Effector memory CD8-positive, alpha-beta T cell (primary cell): ENCODE data around the gene EVI5L.

Experiments
- ATAC-seq: fragments of 150-1000 bp; cut with Tn5 transposase; replicated peaks from 2 replicates; pipeline ENCODE4 v1.10.0; 2021; ENCODE audit warnings: mild to moderate bottlenecking, moderate library complexity
- DNase-seq, 3 experiments: peaks; one replicate each; pipeline ENCODE4 v3.0.0; 2021
- H3K27ac Mint-ChIP-seq, 2 donors: one replicate each; pipeline ENCODE4 v1.8.0; 2022; ENCODE audit warnings: mild to moderate bottlenecking in 2 of 2, mixed read lengths in 2 of 2, moderate library complexity in 2 of 2
- H3K27me3 Mint-ChIP-seq, 2 donors: one replicate each; pipeline ENCODE4 v1.8.0; 2022; ENCODE audit warnings: mixed read lengths in 2 of 2
- H3K36me3 Mint-ChIP-seq: one replicate; pipeline ENCODE4 v1.8.0; 2022; ENCODE audit warnings: mild to moderate bottlenecking, moderate library complexity, mixed read lengths; ENCODE audit not compliant: insufficient read depth
- H3K4me1 Mint-ChIP-seq, 2 donors: one replicate each; pipeline ENCODE4 v1.8.0; 2022; ENCODE audit warnings: low read depth in 2 of 2, mixed read lengths in 2 of 2
- H3K4me3 Mint-ChIP-seq, 2 donors: one replicate each; pipeline ENCODE4 v1.8.0; 2022; ENCODE audit warnings: mild to moderate bottlenecking in 2 of 2, mixed read lengths in 2 of 2, moderate library complexity in 2 of 2
- H3K9me3 Mint-ChIP-seq, 2 donors: one replicate each; pipeline ENCODE4 v1.8.0; 2022; ENCODE audit warnings: mixed read lengths in 2 of 2

EVI5L gene

DNA sequence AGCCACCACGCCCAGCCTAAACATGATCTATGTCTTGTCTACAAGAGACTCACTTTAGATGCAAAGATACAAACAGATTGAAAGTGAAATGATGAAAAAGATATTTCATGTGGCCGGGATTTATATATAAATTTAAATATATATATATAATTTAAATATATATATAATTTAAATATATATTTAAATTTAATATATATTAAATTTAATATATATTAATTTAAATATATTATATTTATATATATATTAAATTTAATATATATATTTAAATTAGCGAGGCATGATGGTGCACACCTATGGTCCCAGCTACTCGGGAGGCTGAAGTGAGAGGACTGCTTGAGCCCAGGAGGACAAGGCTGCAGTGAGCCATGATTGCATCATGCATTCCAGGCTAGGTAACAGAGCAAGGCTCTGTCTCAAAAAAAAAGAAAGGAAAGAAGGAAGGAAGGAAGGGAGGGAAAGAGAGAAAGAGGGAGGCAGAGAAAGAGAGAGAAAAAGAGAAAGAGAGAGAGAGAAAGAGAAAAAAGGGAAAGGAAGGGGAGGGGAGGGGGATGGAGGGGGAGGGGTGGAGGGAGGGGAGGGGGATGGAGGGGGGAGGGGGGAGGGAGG lies 7.0 kb upstream of the EVI5L start:
- H3K27me3 Mint-ChIP-seq, result peaks cover 37 to 47% of the 10 kb centered on the region in 2 donors
- DNase-seq, result no peak
- H3K9me3 Mint-ChIP-seq, result no peaks in the 10 kb centered on the region
- no peaks in the 10 kb centered on the region for H3K4me1 Mint-ChIP-seq
- H3K4me3 Mint-ChIP-seq, result no peak overlapping the region
- no peak for ATAC-seq
- H3K27ac Mint-ChIP-seq, result no peak overlapping the region
- H3K36me3 Mint-ChIP-seq, result peaks cover 13% of the 10 kb centered on the region

DNA sequence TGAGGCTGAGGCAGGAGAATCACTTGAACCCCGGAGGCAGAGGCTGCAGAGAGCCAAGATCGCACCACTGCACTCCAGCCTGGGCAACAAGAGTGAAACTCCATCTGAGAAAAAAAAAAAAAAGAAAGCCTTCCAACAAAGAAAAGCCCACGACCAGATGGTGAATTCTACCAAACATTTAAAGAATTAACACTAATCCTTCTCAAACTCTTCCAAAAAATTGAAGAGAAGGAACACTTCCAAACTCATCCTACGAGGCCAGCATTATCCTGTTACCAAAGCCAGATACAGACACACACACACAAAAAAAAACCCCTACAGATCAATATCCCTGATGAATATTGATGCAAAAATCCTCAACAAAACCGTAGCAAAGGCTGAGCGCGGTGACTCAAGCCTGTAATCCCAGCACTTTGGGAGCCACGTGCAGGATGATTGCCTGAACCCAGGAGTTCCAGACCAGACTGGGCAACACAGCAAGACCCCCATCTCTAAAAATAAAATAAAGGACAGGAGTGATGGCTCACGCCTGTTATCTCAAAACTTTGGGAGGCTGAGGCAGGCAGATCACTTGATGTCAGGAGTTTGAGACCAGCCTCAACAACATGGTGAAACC lies 6.2 kb upstream of the EVI5L start:
- Mint-ChIP-seq H3K27ac (peak overlapping the region in 1 of 2 donors; percentile 38), H3K36me3 (peaks cover 13% of the 10 kb centered on the region), H3K9me3 (no peaks in the 10 kb centered on the region), H3K4me1 (peaks cover 0 to under 1% of the 10 kb centered on the region in 2 donors), H3K27me3 (peaks cover 36 to 45% of the 10 kb centered on the region in 2 donors), H3K4me3 (no peak overlapping the region)
- ATAC-seq, result no peak
- no peak for DNase-seq

DNA sequence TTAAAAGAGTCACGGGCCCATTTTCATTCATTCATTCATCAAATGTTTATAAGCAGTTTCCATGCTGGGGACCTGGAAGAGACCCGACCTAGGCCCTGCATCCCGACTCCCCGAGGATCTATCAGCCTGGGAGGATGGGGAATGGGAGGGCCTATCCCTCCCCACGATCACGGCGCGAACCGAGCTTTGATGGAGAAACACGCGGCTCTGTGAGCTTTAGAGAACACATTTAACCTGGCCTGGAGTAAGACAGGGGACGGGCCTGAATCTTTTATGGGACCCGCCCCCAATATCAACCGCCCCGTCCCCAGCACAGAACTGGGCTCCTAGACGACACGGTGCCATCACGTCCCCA lies 875 bp upstream of the EVI5L start:
- Mint-ChIP-seq H3K9me3 (no peaks in the 10 kb centered on the region), H3K27me3 (peaks cover 0 to 1% of the 10 kb centered on the region in 2 donors), H3K36me3 (peaks cover 22% of the 10 kb centered on the region), H3K4me3 (peak overlapping the region; percentile 68 to 83), H3K27ac (peak overlapping the region in 1 of 2 donors; percentile 19), H3K4me1 (peaks cover 21 to 24% of the 10 kb centered on the region in 2 donors)
- ATAC-seq (no peak), DNase-seq (no peak)

- ATAC-seq, result no peak
- DNase-seq, result no peak
- Mint-ChIP-seq H3K36me3 (peaks cover 18% of the 10 kb centered on the region), H3K27ac (peak overlapping the region in 1 of 2 donors; percentile 82), H3K9me3 (no peaks in the 10 kb centered on the region), H3K4me1 (peaks cover 21 to 24% of the 10 kb centered on the region in 2 donors), H3K27me3 (no peaks in the 10 kb centered on the region), H3K4me3 (peak overlapping the region; percentile 82 to 84)
These were observed 304 bp downstream of the EVI5L start for GRCh38 chr19:7830272-7830771.

GRCh38 chr19:7830823-7831222 lies 805 bp downstream of the EVI5L start:
- Mint-ChIP-seq H3K9me3 (no peaks in the 10 kb centered on the region), H3K4me3 (peak overlapping the region; percentile 82 to 84), H3K27ac (peak overlapping the region; percentile 28 to 82), H3K27me3 (no peaks in the 10 kb centered on the region), H3K36me3 (peaks cover 18% of the 10 kb centered on the region), H3K4me1 (peaks cover 21 to 24% of the 10 kb centered on the region in 2 donors)
- no peak for ATAC-seq
- no peak for DNase-seq

DNA sequence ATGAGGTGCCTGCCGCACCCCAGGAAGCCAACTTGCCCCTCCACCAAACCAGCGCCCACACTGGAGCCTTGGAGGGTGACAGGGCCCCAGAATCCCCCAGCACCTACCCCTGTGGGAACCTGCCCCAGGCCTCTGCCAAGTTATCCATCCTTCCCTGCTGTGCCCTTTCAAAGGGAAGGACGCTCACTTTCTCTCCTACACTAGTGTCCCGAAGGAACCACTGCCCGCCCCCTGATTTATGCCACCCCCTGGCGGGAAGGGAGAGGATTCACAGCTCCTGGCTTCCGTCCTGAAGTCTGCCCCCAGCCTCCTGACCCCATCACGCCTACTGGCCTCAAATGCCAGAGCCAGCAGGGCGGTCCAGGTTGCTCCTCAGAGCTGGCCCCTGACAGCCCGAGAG lies 1.4 kb downstream of the EVI5L start:
- Mint-ChIP-seq H3K4me3 (peak overlapping the region; percentile 82 to 84), H3K9me3 (no peaks in the 10 kb centered on the region), H3K27me3 (no peaks in the 10 kb centered on the region), H3K4me1 (peaks cover 21 to 24% of the 10 kb centered on the region in 2 donors), H3K36me3 (peaks cover 14% of the 10 kb centered on the region), H3K27ac (peak overlapping the region in 1 of 2 donors; percentile 82)
- DNase-seq (no peak), ATAC-seq (no peak)

DNA sequence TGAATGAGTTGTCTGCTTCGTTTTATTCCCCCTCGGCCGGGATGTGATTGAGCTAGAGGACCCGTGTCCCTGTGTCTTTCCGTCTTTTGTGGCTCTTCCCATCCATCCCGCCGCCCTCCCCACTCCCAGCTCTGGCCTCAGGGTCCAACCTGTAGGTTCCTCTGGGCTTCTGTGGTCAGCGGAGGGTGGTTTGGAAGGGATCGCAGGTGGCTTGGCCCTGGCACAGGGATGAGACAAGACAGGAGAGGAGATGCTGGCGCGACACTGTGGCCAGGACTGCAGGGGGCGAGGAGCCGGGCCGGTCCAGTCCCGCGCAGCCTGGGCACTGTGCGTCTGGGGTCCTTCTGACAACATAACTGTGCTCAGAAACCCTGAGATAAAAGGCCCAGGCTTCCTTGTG lies 2.0 kb downstream of the EVI5L start:
- no peak for DNase-seq
- no peak for ATAC-seq
- peak overlapping the region in 1 of 2 donors; percentile 82 for H3K27ac Mint-ChIP-seq
- no peaks in the 10 kb centered on the region for H3K27me3 Mint-ChIP-seq
- peak overlapping the region; percentile 82 to 84 for H3K4me3 Mint-ChIP-seq
- no peaks in the 10 kb centered on the region for H3K9me3 Mint-ChIP-seq
- H3K4me1 Mint-ChIP-seq, result peaks cover 21 to 24% of the 10 kb centered on the region in 2 donors
- H3K36me3 Mint-ChIP-seq, result peaks cover 13% of the 10 kb centered on the region

DNA sequence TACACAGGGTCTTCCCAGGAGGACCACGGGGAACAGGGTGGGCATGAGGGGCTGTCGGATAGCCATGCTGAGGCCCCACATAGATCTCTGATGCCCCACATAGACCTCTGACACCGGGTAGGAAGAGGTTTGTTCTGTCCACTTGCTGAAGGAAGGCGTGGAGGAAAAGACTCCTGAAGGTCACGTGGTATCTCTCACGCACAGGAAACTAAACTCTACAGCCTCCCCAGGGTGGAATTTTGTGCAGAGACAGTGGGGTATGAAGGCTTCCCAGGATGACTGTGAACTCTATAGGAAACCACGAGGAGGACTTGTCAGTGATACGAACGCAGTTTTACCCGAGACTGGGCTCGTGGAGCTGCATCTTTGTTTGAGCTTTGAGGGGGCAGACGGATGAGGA lies 2.8 kb downstream of the EVI5L start:
- ATAC-seq, result no peak
- no peaks in the 10 kb centered on the region for H3K9me3 Mint-ChIP-seq
- peaks cover 21 to 24% of the 10 kb centered on the region in 2 donors for H3K4me1 Mint-ChIP-seq
- H3K36me3 Mint-ChIP-seq, result peaks cover 13% of the 10 kb centered on the region
- no peaks in the 10 kb centered on the region for H3K27me3 Mint-ChIP-seq
- H3K4me3 Mint-ChIP-seq, result no peak overlapping the region
- no peak overlapping the region for H3K27ac Mint-ChIP-seq
- DNase-seq, result no peak

GRCh38 chr19:7833225-7834099 lies 3.4 kb downstream of the EVI5L start:
- H3K9me3 Mint-ChIP-seq, result no peaks in the 10 kb centered on the region

DNA sequence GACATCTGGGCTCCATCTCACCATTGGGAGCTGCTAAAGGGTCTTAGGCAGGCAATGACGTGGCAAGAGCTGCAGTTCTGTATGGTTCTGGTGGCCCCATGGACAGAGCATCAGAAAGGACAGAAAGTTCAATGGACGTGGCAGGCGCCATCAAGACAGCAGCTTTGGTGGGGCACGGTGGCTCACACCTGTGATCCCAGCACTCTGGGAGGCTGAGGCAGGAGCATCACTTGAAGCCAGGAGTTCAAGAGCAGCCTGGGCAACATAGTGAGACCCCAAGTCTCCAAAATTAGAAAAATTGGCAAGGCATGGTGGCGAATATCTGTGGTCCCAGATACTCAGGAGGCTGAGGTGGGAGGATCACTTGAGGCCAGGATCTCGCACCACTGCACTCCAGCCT lies 9.5 kb downstream of the EVI5L start:
- DNase-seq, result no peak
- no peaks in the 10 kb centered on the region for H3K36me3 Mint-ChIP-seq
- no peak for ATAC-seq
- no peak overlapping the region for H3K4me3 Mint-ChIP-seq
- H3K4me1 Mint-ChIP-seq, result no peaks in the 10 kb centered on the region
- no peaks in the 10 kb centered on the region for H3K9me3 Mint-ChIP-seq
- no peak overlapping the region for H3K27ac Mint-ChIP-seq
- H3K27me3 Mint-ChIP-seq, result no peaks in the 10 kb centered on the region

More at GRCh38 chr19:7833225-7834099, 3.4 kb downstream of the EVI5L start:
- peaks cover 13% of the 10 kb centered on the region for H3K36me3 Mint-ChIP-seq
- no peak for DNase-seq
- H3K4me1 Mint-ChIP-seq, result peaks cover 21 to 24% of the 10 kb centered on the region in 2 donors
- H3K27me3 Mint-ChIP-seq, result no peaks in the 10 kb centered on the region
- ATAC-seq, result no peak
- H3K4me3 Mint-ChIP-seq, result no peak overlapping the region
- H3K27ac Mint-ChIP-seq, result no peak overlapping the region

GRCh38 chr19:7840629-7841028 lies 10.6 kb downstream of the EVI5L start:
- Mint-ChIP-seq H3K36me3 (no peaks in the 10 kb centered on the region), H3K4me1 (no peaks in the 10 kb centered on the region), H3K9me3 (no peaks in the 10 kb centered on the region), H3K27ac (no peak overlapping the region), H3K27me3 (no peaks in the 10 kb centered on the region), H3K4me3 (no peak overlapping the region)
- DNase-seq (no peak), ATAC-seq (no peak)

DNA sequence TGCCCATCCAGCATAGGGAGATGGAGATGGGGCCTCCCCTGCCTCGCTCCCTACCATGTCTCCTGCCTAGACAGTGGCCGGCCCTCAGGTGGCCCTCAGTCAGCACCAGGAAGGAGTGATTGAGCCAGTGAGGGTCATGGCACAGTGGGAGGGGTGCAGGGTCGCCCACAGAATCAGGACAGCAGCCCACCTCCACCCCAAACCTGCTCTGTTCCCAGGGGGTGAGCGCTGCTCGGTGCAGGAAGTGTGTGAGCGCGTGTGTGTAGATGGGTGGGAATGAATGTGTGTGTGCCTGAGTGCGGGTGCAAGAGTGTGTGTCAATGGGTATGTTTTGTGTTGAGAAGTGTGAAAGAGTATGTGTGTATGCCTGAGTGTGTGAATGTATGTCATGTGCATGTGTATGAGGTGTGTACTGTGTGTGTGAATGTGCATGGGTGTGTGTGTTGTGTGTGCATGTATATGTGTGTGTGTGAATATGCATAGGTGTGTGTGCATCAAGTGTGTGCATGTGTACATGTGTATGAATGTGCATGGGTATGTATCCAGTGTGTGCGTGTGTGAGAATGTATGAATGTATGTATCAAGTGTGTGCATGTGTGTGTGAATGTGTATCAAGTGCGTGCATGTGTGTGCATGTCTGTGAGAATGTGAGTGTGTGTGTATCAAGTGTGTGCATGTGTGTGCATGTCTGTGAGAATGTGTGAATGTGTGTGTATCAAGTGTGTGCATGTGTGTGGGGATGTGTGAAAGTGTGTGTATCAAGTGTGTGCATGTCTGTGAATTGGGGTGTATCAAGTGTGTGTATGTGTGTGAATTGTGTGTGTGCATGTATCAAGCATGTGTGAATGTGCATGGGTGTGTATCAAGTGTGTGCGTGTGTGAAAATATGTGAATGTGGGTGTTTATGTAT lies 12.0 kb downstream of the EVI5L start:
- no peak overlapping the region for H3K27ac Mint-ChIP-seq
- no peaks in the 10 kb centered on the region for H3K9me3 Mint-ChIP-seq
- H3K4me3 Mint-ChIP-seq, result no peak overlapping the region
- no peaks in the 10 kb centered on the region for H3K4me1 Mint-ChIP-seq
- no peaks in the 10 kb centered on the region for H3K36me3 Mint-ChIP-seq
- H3K27me3 Mint-ChIP-seq, result no peaks in the 10 kb centered on the region
- no peak for DNase-seq
- ATAC-seq, result no peak
